ENCODE results near the gene FETUB.
"Not testable (repeated sequence)": the region's sequence is repeated elsewhere in the genome, so short reads cannot be mapped to it uniquely, and the experiment has no call there.

The FETUB gene

DNA sequence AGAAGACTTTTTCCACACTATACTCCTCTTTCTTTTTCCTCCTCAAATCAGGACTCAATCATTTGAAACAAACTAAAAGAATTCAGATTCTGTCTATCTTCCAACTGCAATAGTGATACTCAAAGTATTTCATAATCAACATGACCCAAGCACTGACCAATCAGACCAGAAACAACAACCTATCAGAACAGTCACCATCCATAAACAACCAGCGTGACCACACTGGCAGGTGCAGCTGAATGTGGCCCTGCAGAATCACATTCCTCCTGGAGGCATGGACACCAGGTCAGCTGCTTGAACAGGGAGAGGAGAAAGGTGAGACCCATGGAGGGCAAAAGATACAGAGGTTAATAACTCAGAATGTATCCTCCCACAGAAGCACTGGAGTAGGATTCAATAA is 39.0 kb downstream of the FETUB start:
- no peak overlapping the region for H3K27ac ChIP-seq (ENCODE audit: low read length)
- no peaks in the 10 kb centered on the region for H3K9me3 ChIP-seq (ENCODE audit: control insufficient read depth in 2 of 2, low read length in 2 of 2)
- no peak overlapping the region for H3K4me3 ChIP-seq (ENCODE audit: low read length in 2 of 2)
- H3K4me1 ChIP-seq (ENCODE audit: control insufficient read depth, insufficient read depth, low read length), result no peaks in the 10 kb centered on the region
- no peaks in the 10 kb centered on the region for H3K36me3 ChIP-seq (ENCODE audit: control insufficient read depth in 2 of 2, insufficient read depth in 2 of 2, low read length in 2 of 2)
- no peak overlapping the region for H3K9ac ChIP-seq (ENCODE audit: low read length in 2 of 2)
- H3K27me3 ChIP-seq (ENCODE audit: control insufficient read depth in 1 of 2, insufficient read depth in 2 of 2, low read length in 2 of 2), result peaks cover 0 to 6% of the 10 kb centered on the region in 2 donors

- Histone ChIP-seq H3K9ac (ENCODE audit: low read length in 2 of 2) (no peak overlapping the region), H3K27me3 (ENCODE audit: control insufficient read depth in 1 of 2, insufficient read depth in 2 of 2, low read length in 2 of 2) (peaks cover 0 to 6% of the 10 kb centered on the region in 2 donors), H3K9me3 (ENCODE audit: control insufficient read depth in 2 of 2, low read length in 2 of 2) (peaks cover 0 to 5% of the 10 kb centered on the region in 2 donors), H3K4me1 (ENCODE audit: control insufficient read depth, insufficient read depth, low read length) (no peaks in the 10 kb centered on the region), H3K27ac (ENCODE audit: low read length) (no peak overlapping the region), H3K36me3 (ENCODE audit: control insufficient read depth in 2 of 2, insufficient read depth in 2 of 2, low read length in 2 of 2) (no peaks in the 10 kb centered on the region), H3K4me3 (ENCODE audit: low read length in 2 of 2) (no peak overlapping the region)
Observed at GRCh38 chr3:186680869-186681268, 40.7 kb downstream of the FETUB start.

- no peaks in the 10 kb centered on the region for H3K4me1 ChIP-seq (ENCODE audit: control insufficient read depth, insufficient read depth, low read length)
- H3K27ac ChIP-seq (ENCODE audit: low read length), result no peak overlapping the region
- peaks cover 0 to 2% of the 10 kb centered on the region in 2 donors for H3K27me3 ChIP-seq (ENCODE audit: control insufficient read depth in 1 of 2, insufficient read depth in 2 of 2, low read length in 2 of 2)
- no peaks in the 10 kb centered on the region for H3K36me3 ChIP-seq (ENCODE audit: control insufficient read depth in 2 of 2, insufficient read depth in 2 of 2, low read length in 2 of 2)
- no peak overlapping the region for H3K4me3 ChIP-seq (ENCODE audit: low read length in 2 of 2)
- no peak overlapping the region for H3K9ac ChIP-seq (ENCODE audit: low read length in 2 of 2)
- H3K9me3 ChIP-seq (ENCODE audit: control insufficient read depth in 2 of 2, low read length in 2 of 2), result peaks cover 0 to 5% of the 10 kb centered on the region in 2 donors
Observed at GRCh38 chr3:186682812-186683211, 42.6 kb downstream of the FETUB start.

GRCh38 chr3:186683979-186684378 is 43.8 kb downstream of the FETUB start:
- Histone ChIP-seq H3K27me3 (ENCODE audit: control insufficient read depth in 1 of 2, insufficient read depth in 2 of 2, low read length in 2 of 2) (no peaks in the 10 kb centered on the region), H3K4me3 (ENCODE audit: low read length in 2 of 2) (no peak overlapping the region), H3K27ac (ENCODE audit: low read length) (no peak overlapping the region), H3K36me3 (ENCODE audit: control insufficient read depth in 2 of 2, insufficient read depth in 2 of 2, low read length in 2 of 2) (no peaks in the 10 kb centered on the region), H3K4me1 (ENCODE audit: control insufficient read depth, insufficient read depth, low read length) (no peaks in the 10 kb centered on the region), H3K9ac (ENCODE audit: low read length in 2 of 2) (no peak overlapping the region), H3K9me3 (ENCODE audit: control insufficient read depth in 2 of 2, low read length in 2 of 2) (peaks cover 0 to 5% of the 10 kb centered on the region in 2 donors)

DNA sequence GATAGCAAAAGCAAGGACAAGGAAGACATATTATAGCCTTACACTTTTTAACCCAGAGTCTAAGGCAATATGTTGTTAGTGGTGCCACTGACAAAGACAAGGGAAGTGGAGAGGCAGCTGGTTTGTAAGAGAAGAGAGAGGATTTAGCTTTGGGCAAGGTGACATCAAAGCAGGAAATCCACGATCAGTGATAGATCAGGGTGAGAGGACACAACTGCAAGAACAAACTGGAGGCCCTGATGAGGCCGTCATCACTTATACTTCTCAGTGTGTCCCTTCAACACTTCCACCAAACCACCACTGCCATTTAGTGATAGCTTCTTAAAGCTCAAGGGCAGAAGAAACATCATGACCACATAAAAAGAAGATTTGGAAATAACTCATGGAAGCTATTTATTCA is 46.3 kb downstream of the FETUB start:
- not testable (repeated sequence) for H3K4me1 ChIP-seq (ENCODE audit: control insufficient read depth, insufficient read depth, low read length); H3K36me3 ChIP-seq (ENCODE audit: control insufficient read depth in 2 of 2, insufficient read depth in 2 of 2, low read length in 2 of 2); H3K9ac ChIP-seq (ENCODE audit: low read length in 2 of 2); H3K9me3 ChIP-seq (ENCODE audit: control insufficient read depth in 2 of 2, low read length in 2 of 2); H3K27me3 ChIP-seq (ENCODE audit: control insufficient read depth in 1 of 2, insufficient read depth in 2 of 2, low read length in 2 of 2); H3K4me3 ChIP-seq (ENCODE audit: low read length in 2 of 2); H3K27ac ChIP-seq (ENCODE audit: low read length)

DNA sequence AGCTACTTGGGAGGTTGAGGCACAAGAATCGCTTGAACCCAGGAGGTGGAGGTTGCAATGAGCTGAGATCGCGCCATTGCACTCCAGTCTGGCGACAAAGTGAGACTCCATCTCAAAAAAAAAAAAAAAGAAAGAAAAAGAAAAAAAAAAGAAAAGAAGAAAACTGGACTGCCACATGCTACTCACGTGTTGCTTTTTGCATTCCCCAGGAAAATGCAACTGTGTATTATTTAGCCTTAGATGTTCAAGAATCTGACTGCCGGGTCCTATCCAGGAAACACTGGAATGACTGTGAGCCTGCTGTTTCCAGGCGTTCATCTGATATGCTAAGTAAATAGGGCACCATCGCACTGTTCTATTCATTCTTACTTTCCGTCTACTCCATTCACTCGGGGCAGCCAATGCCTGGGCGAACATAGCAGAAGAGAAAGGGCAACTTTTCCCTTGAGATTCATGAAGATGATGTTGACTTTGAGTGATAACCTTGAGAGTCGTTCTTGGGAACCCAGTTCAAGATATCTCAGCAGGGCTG is 47.0 kb downstream of the FETUB start:
- Histone ChIP-seq H3K9ac (ENCODE audit: low read length in 2 of 2) (no peak overlapping the region), H3K9me3 (ENCODE audit: control insufficient read depth in 2 of 2, low read length in 2 of 2) (peaks cover 0 to 5% of the 10 kb centered on the region in 2 donors), H3K27ac (ENCODE audit: low read length) (no peak overlapping the region), H3K4me3 (ENCODE audit: low read length in 2 of 2) (no peak overlapping the region), H3K36me3 (ENCODE audit: control insufficient read depth in 2 of 2, insufficient read depth in 2 of 2, low read length in 2 of 2) (no peaks in the 10 kb centered on the region), H3K27me3 (ENCODE audit: control insufficient read depth in 1 of 2, insufficient read depth in 2 of 2, low read length in 2 of 2) (peaks cover 0 to 6% of the 10 kb centered on the region in 2 donors), H3K4me1 (ENCODE audit: control insufficient read depth, insufficient read depth, low read length) (no peaks in the 10 kb centered on the region)

DNA sequence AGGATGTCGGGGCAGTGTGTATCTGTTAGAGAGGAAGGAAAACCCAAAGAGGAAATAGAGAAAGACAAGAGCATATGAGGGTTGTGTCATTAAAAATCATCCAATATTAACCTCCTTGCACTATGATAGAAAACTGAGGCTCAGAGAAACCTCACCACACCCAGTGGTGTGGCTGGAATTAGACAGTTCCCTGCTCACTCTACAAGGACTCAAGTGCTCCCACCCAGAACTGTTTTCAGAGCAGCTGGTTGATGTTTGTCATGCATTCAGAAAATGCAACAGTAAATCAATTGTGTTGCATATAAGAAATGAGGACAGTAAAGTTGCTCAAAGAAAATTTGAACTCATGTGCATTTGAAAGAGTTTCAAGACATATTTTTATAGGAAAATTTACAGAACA is 50.1 kb downstream of the FETUB start:
- H3K9me3 ChIP-seq (ENCODE audit: control insufficient read depth in 2 of 2, low read length in 2 of 2); H3K4me1 ChIP-seq (ENCODE audit: control insufficient read depth, insufficient read depth, low read length); H3K9ac ChIP-seq (ENCODE audit: low read length in 2 of 2); H3K4me3 ChIP-seq (ENCODE audit: low read length in 2 of 2); H3K36me3 ChIP-seq (ENCODE audit: control insufficient read depth in 2 of 2, insufficient read depth in 2 of 2, low read length in 2 of 2); H3K27me3 ChIP-seq (ENCODE audit: control insufficient read depth in 1 of 2, insufficient read depth in 2 of 2, low read length in 2 of 2); H3K27ac ChIP-seq (ENCODE audit: low read length): not testable (repeated sequence)

DNA sequence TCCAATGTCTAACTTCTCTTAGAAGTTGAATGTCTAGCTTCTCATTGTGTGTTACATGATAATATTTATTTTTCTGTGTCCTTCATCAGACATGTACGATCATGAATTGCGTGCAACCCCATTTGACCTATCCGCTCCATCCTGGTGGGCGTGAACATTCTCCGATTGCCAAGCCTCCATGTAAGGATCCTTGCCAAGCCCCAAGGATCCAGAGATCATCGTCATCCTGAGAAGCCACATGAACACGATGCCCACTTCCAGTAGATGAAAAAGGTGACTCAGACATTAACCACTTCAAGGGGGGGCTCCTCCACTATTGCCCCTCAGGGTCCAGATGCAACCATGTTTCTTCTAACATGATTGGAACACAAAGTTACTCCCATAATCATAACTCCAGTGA is 51.5 kb downstream of the FETUB start:
- no peaks in the 10 kb centered on the region for H3K4me1 ChIP-seq (ENCODE audit: control insufficient read depth, insufficient read depth, low read length)
- H3K27me3 ChIP-seq (ENCODE audit: control insufficient read depth in 1 of 2, insufficient read depth in 2 of 2, low read length in 2 of 2), result peaks cover 0 to 6% of the 10 kb centered on the region in 2 donors
- no peak overlapping the region for H3K4me3 ChIP-seq (ENCODE audit: low read length in 2 of 2)
- H3K27ac ChIP-seq (ENCODE audit: low read length), result no peak overlapping the region
- no peaks in the 10 kb centered on the region for H3K36me3 ChIP-seq (ENCODE audit: control insufficient read depth in 2 of 2, insufficient read depth in 2 of 2, low read length in 2 of 2)
- H3K9ac ChIP-seq (ENCODE audit: low read length in 2 of 2), result no peak overlapping the region
- H3K9me3 ChIP-seq (ENCODE audit: control insufficient read depth in 2 of 2, low read length in 2 of 2), result no peaks in the 10 kb centered on the region

- Histone ChIP-seq H3K4me3 (ENCODE audit: low read length in 2 of 2) (no peak overlapping the region), H3K27me3 (ENCODE audit: control insufficient read depth in 1 of 2, insufficient read depth in 2 of 2, low read length in 2 of 2) (peaks cover 0 to 6% of the 10 kb centered on the region in 2 donors), H3K4me1 (ENCODE audit: control insufficient read depth, insufficient read depth, low read length) (no peaks in the 10 kb centered on the region), H3K9me3 (ENCODE audit: control insufficient read depth in 2 of 2, low read length in 2 of 2) (no peaks in the 10 kb centered on the region), H3K36me3 (ENCODE audit: control insufficient read depth in 2 of 2, insufficient read depth in 2 of 2, low read length in 2 of 2) (no peaks in the 10 kb centered on the region), H3K9ac (ENCODE audit: low read length in 2 of 2) (no peak overlapping the region), H3K27ac (ENCODE audit: low read length) (no peak overlapping the region)
Observed at GRCh38 chr3:186693843-186694242, 53.6 kb downstream of the FETUB start.

GRCh38 chr3:186694288-186695032 is 54.3 kb downstream of the FETUB start:
- Histone ChIP-seq H3K9ac (ENCODE audit: low read length in 2 of 2) (no peak overlapping the region), H3K9me3 (ENCODE audit: control insufficient read depth in 2 of 2, low read length in 2 of 2) (no peaks in the 10 kb centered on the region), H3K27ac (ENCODE audit: low read length) (no peak overlapping the region), H3K4me3 (ENCODE audit: low read length in 2 of 2) (no peak overlapping the region), H3K36me3 (ENCODE audit: control insufficient read depth in 2 of 2, insufficient read depth in 2 of 2, low read length in 2 of 2) (no peaks in the 10 kb centered on the region), H3K27me3 (ENCODE audit: control insufficient read depth in 1 of 2, insufficient read depth in 2 of 2, low read length in 2 of 2) (peaks cover 0 to 6% of the 10 kb centered on the region in 2 donors), H3K4me1 (ENCODE audit: control insufficient read depth, insufficient read depth, low read length) (no peaks in the 10 kb centered on the region)

DNA sequence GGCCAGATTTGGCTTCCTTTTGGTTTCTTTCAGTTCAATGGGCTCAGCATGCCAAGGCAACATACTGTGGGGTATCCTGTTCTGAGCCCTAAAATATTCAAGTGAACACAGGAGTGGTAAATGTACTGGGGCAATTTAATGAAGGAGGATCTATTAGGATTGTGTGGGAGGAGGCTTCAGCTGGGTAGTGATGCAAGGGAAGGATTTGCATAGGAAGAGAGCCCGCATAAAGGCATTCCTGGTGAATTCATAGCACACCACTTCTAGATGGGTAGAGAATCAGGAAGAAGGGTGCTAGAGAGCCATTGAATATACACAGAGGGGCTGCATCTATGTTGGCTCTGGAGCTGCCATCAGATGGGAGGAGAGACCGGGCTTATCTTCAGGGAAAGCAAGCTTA is 56.3 kb downstream of the FETUB start:
- no peak overlapping the region for H3K4me3 ChIP-seq (ENCODE audit: low read length in 2 of 2)
- H3K27ac ChIP-seq (ENCODE audit: low read length), result no peak overlapping the region
- H3K9me3 ChIP-seq (ENCODE audit: control insufficient read depth in 2 of 2, low read length in 2 of 2), result no peaks in the 10 kb centered on the region
- H3K36me3 ChIP-seq (ENCODE audit: control insufficient read depth in 2 of 2, insufficient read depth in 2 of 2, low read length in 2 of 2), result no peaks in the 10 kb centered on the region
- H3K4me1 ChIP-seq (ENCODE audit: control insufficient read depth, insufficient read depth, low read length), result no peaks in the 10 kb centered on the region
- H3K9ac ChIP-seq (ENCODE audit: low read length in 2 of 2), result no peak overlapping the region
- peaks cover 0 to 6% of the 10 kb centered on the region in 2 donors for H3K27me3 ChIP-seq (ENCODE audit: control insufficient read depth in 1 of 2, insufficient read depth in 2 of 2, low read length in 2 of 2)
